ENCODE results near the gene NPBWR2. TPM values are rescaled to one million over a fixed set of nuclear protein-coding genes. Genes with fewer than 3 reads are reported as not detected.

The NPBWR2 gene
- polyA plus RNA-seq, 3 donors, result not detected

- Mint-ChIP-seq H3K4me3 (no peak overlapping the region), H3K9me3 (peaks cover 18 to 32% (median 20%) of the 10 kb centered on the region in 7 donors), H3K4me1 (no peaks in the 10 kb centered on the region), H3K27ac (no peak overlapping the region), H3K36me3 (no peaks in the 10 kb centered on the region), H3K27me3 (ENCODE audit: low read depth in 3 of 3) (peaks cover 0 to 7% (median 0%) of the 10 kb centered on the region in 3 donors)
- intact Hi-C loops (cut with micrococcal nuclease), result no loop called here
- no peaks in the 10 kb centered on the region for H3K4me1 ChIP-seq (ENCODE audit: control insufficient read depth in 1 of 2, insufficient read depth in 2 of 2, low read length in 2 of 2)
- DNase-seq, result no peak
- no peak overlapping the region for H3K4me2 ChIP-seq (replicated peaks; ENCODE audit: extremely low read depth, low read length, poor library complexity, severe bottlenecking)
- no peak overlapping the region for H3K4me3 ChIP-seq (replicated peaks in 1 of 3; ENCODE audit: low read depth in 2 of 3, low read length in 3 of 3)
- no peak overlapping the region for H3K27ac ChIP-seq (ENCODE audit: low read depth in 1 of 2, low read length in 2 of 2)
- H2AFZ ChIP-seq (ENCODE audit: insufficient read depth, low read depth, low read length, poor library complexity, severe bottlenecking), result no peak overlapping the region
- peaks cover 21 to 34% of the 10 kb centered on the region in 2 donors for H3K9me3 ChIP-seq (replicated peaks in 1 of 2; ENCODE audit: control insufficient read depth in 1 of 2, insufficient read depth in 1 of 2, low read length in 2 of 2)
- no peak overlapping the region for H3K9ac ChIP-seq (ENCODE audit: insufficient read depth, low read length, poor library complexity, severe bottlenecking)
- no peaks in the 10 kb centered on the region for H3K27me3 ChIP-seq (ENCODE audit: control insufficient read depth in 2 of 2, insufficient read depth in 2 of 2, low read length in 2 of 2)
- TF ChIP-seq CTCF (IDR thresholded peaks at IDR 0.05), result no peak
- H3K36me3 ChIP-seq (replicated peaks in 1 of 2; ENCODE audit: control insufficient read depth in 1 of 2, insufficient read depth in 2 of 2, low read length in 2 of 2), result no peaks in the 10 kb centered on the region
- no CpG with 5 or more reads among the region's 7 CpGs for WGBS (ENCODE audit: insufficient coverage)
- no peaks in the 10 kb centered on the region for H3K79me2 ChIP-seq (ENCODE audit: insufficient read depth, low read length)
- H4K20me1 ChIP-seq (ENCODE audit: insufficient read depth, low read length), result no peaks in the 10 kb centered on the region
Measured at GRCh38 chr20:64149141-64149540, 41.8 kb upstream of the NPBWR2 start.

DNA sequence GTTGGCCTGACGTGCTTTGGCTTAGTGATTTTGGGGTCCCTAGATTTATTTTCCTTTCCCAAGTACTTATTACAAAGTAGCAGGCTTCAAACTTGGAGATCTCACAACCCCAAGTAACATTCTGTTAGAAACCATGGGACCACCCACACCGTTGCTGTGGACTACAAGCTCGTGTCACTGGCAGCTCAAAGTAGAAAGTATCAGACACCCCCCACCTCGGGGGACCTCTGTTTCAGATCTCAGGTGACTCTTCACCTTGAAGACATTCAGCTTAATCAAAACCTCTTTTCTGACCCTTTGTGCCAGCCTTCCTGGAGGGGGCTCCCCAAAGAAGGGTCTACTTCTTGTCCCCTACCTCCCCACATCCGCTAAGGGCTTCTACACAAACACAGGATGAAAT lies 41.2 kb upstream of the NPBWR2 start:
- intact Hi-C loops (cut with micrococcal nuclease), result no loop called here
- no peaks in the 10 kb centered on the region for H3K36me3 Mint-ChIP-seq
- Histone ChIP-seq H3K4me2 (replicated peaks; ENCODE audit: extremely low read depth, low read length, poor library complexity, severe bottlenecking) (no peak overlapping the region), H2AFZ (ENCODE audit: insufficient read depth, low read depth, low read length, poor library complexity, severe bottlenecking) (no peak overlapping the region), H3K9me3 (replicated peaks in 1 of 2; ENCODE audit: control insufficient read depth in 1 of 2, insufficient read depth in 1 of 2, low read length in 2 of 2) (peaks cover 26 to 34% of the 10 kb centered on the region in 2 donors), H3K36me3 (replicated peaks in 1 of 2; ENCODE audit: control insufficient read depth in 1 of 2, insufficient read depth in 2 of 2, low read length in 2 of 2) (no peaks in the 10 kb centered on the region), H3K9ac (ENCODE audit: insufficient read depth, low read length, poor library complexity, severe bottlenecking) (no peak overlapping the region), H3K4me3 (replicated peaks in 1 of 3; ENCODE audit: low read depth in 2 of 3, low read length in 3 of 3) (no peak overlapping the region), H3K27ac (ENCODE audit: low read depth in 1 of 2, low read length in 2 of 2) (no peak overlapping the region), H3K4me1 (ENCODE audit: control insufficient read depth in 1 of 2, insufficient read depth in 2 of 2, low read length in 2 of 2) (no peaks in the 10 kb centered on the region), H3K27me3 (ENCODE audit: control insufficient read depth in 2 of 2, insufficient read depth in 2 of 2, low read length in 2 of 2) (no peaks in the 10 kb centered on the region), H4K20me1 (ENCODE audit: insufficient read depth, low read length) (no peaks in the 10 kb centered on the region), H3K79me2 (ENCODE audit: insufficient read depth, low read length) (no peaks in the 10 kb centered on the region)
- H3K4me1 Mint-ChIP-seq, result no peaks in the 10 kb centered on the region
- 68% methylated on average over 3 of the region's 5 CpGs for WGBS (ENCODE audit: insufficient coverage)
- TF ChIP-seq CTCF (IDR thresholded peaks at IDR 0.05), result no peak
- no peak for DNase-seq
- no peak overlapping the region for H3K4me3 Mint-ChIP-seq
- peaks cover 19 to 35% (median 20%) of the 10 kb centered on the region in 7 donors for H3K9me3 Mint-ChIP-seq
- peaks cover 0 to 7% (median 0%) of the 10 kb centered on the region in 3 donors for H3K27me3 Mint-ChIP-seq (ENCODE audit: low read depth in 3 of 3)
- no peak overlapping the region for H3K27ac Mint-ChIP-seq
